NCI-H748 (cell line): ENCODE data around the gene CAV1.
"Not testable (repeated sequence)": the region's sequence is repeated elsewhere in the genome, so short reads cannot be mapped to it uniquely, and the experiment has no call there.

Experiments used
- DNase-seq: peaks from one replicate; lab custom pipeline; 2025; ENCODE audit not compliant: unreplicated experiment; lab: John Stamatoyannopoulos, UW

The CAV1 gene

GRCh38 chr7:116524609-116525297, at the start of gene CAV1:
Gene CAV1 (plus strand): TSS chr7:116525036. CDS start chr7:116525063, 27 bp downstream.
- peak; percentile 55 for DNase-seq

DNA sequence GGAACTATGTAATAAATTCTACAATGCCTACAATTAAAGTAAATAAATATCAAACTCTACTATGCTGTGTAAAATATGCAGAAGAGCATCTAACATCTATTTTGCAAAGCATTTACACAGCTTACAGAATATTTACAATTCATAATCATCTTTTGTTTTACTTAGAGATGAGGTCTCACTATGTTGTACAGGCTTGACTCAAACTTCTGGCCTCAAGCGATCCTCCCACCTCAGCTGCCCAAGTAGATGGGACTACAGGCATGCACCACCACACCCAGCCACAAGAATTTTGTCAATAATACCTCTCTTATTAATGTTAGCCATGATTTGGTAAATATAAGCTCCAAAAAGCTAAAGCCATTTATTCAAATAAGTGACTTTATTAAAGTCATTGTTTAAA, 47.2 kb upstream of the CAV1 start:
- DNase-seq = no peak

GRCh38 chr7:116478834-116479233, 46.0 kb upstream of the CAV1 start:
- no peak for DNase-seq

DNA sequence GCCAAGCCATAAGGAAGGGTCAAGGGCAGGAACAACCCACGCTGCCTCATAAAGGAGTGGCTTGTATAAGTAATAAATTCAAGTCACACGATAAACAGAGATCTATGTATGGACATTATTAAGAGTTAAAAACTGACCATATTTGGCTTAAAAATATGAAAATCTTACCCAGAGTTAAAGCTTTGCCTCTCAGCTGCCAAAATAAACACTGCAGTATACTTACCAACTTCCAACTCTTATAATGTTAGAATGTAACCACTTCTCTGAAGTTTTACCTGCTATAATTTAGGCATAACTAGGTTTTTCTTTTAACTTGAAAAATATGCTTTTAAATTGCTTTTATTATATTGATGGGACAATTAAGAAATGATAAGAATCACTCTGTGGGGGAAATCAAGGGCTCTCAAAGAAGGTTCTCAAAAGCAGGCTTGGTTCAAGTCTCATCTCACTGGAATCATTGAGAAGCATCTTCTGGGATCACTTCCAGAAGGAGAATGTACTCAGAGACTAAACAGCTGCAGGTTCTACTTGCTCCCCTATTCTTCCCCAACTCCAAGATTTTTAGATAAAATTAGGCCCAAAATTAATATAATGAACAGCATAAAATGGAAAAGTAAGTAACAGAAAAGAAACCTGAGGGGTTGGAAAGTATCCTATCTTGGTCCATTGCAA, 41.4 kb upstream of the CAV1 start:
- DNase-seq = no peak

- DNase-seq = not testable (repeated sequence)
Observed at GRCh38 chr7:116484389-116484788, 40.4 kb upstream of the CAV1 start.

GRCh38 chr7:116487907-116488521, 36.8 kb upstream of the CAV1 start:
- no peak for DNase-seq

- DNase-seq = no peak
Observed at GRCh38 chr7:116490351-116490750, 34.5 kb upstream of the CAV1 start.

DNA sequence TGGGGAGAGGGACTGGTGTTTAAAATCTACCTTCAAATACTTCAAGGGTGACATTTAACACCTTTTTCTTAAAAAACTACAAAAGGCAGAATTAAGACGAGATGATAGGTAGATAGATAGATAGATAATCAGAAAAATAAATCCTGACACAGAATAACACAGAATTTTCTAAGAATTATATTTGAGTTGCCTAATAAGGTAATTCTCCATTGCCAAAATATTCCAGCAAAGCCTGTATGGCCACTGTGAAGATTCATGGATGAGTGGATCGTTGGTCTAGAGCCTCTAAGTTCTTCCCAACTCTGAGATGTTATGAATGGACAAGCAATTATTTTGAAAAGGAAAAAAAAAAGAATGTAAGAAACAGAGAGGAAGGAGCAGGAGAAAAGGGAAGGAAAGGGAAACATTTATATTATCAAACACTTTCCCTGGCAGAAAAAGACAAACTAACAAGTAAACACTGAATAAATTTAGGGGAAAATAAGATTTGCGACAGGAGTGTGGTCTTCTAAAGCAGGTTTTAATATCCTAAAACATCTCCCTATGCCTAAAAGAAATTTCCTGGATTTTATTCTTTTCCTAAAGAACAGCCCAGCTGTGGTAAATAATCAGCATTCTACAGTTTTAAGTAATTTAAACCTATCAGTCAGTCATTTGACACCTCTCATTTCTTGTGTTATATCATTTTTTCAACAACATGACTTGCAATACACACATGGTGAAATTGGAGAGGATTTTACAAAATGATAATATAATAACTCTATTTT, 32.8 kb upstream of the CAV1 start:
- no peak for DNase-seq

DNA sequence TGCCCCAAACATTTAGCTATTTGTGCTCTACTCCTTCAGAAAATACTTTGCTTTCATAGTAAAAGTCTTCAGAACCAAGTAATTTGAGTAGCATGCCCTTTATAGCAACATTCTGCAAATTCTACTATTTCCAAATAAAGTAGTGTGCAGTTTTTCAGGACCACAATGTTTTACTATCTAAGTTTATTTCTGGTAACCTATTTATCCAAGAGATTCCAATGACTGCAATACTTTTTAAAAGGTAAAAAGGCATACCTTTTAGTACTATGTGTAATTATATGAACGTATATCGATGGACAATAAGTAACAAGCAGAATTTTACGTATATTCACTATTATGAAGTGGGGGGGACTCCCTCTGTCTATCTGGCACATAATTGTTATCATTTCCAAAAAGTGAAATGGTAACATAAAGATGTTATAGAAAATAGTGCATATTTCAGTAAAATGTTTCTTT, 32.2 kb upstream of the CAV1 start:
- DNase-seq = no peak

GRCh38 chr7:116493449-116493848, 31.4 kb upstream of the CAV1 start:
- DNase-seq = no peak

- DNase-seq = no peak
Observed at GRCh38 chr7:116494472-116494871, 30.4 kb upstream of the CAV1 start.

DNA sequence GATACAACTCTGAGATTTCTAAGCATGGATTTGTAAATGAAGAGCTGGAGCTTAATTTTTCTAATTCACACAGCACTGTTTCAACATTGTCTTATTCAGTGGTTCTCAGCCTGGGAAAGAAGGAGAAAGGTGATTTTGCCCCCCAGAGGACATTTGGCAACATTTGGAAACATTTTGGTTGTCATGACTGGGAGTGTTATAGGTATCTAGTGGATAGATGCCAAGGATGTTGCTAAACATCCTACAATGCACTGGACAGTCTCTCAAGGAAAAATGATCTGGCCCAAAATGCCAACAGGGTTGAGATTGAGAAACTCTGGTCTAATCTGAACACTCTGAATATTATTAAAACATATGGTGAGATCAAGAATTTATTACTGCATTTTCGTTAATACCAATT, 29.1 kb upstream of the CAV1 start:
- DNase-seq = no peak

DNA sequence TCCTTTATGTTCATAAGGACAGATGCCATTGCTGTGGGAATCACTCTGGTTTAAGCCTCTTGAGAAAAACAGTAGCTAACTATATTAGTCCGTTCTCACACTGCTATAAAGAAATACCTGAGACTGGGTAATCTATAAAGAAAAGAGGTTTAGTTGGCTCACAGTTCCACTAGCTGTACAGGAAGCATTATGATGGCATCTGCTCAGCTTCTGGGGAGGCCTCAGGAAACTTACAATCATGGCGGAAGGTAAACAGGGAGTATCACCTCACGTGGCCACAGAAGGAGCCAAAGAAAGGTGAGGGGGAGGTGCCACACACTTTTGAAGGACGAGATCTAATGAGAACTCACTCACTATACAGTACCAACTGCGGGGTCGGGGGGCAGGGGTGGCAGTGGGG, 28.2 kb upstream of the CAV1 start:
- no peak for DNase-seq

DNA sequence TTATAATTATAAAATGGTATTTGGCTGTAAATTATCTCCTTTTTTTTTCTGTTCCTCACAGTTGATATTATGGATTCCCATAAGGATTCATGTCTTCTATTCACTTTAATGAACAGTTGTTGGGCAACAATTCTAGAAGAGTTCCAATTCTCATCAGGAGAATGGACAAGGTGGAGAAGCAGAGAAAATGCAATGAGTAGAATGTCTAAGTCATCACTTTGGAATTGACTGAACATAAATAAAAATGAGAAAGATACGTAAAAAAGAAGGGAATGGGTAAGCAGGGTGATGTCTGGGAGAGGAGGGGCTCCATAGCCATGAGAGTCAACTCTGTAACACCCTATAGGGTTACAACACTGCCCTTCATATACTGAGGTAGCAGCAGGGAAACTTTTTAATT, 27.1 kb upstream of the CAV1 start:
- no peak for DNase-seq

DNA sequence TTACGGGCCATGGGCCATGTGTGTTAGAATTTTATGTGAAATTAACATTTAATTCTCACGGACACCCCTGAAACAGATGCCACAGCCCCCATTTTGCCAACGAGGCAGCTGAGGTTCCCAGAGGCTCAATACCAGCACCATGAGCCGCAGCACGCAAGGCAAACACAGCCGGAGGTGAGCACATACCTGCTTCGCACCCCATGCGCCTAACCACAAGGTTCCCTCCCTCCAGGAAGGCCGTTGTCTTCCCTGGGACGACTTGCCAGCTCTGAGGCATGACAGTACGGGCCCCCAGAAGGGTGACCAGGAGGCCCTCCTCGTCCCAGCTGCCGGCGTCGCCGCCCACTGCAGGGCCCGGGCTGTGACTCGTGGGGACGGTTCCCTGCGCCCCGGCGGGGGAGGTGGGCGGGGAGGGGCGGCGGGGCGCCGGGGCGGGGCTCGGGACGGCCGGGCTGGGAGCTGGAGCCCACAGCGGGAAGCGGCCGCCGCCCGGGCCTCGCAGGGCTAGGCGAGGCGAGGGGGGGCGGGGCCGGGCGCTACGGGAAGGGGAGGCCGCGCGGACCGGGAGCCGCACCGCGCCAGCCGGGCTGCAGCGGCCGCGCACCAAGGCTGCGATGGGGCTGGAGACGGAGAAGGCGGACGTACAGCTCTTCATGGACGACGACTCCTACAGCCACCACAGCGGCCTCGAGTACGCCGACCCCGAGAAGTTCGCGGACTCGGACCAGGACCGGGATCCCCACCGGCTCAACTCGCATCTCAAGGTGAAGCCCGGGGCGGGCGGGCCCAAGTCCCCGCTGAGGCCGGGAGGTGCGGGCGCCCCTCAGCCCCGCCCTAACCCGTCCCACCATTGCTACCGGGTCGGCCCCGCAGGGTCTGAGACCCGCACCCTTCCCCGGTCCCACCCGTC, 25.4 kb upstream of the CAV1 start, which contains the start of gene CAV2:
CAV2 (plus strand) TSS at position 571 of the 910 bp plus-strand sequence; CDS start at position 615, 44 bp downstream.
- peak; percentile 67 for DNase-seq

GRCh38 chr7:116500078-116500853, 24.6 kb upstream of the CAV1 start:
- DNase-seq = peak; percentile 17

GRCh38 chr7:116501425-116502167, 23.2 kb upstream of the CAV1 start:
- no peak for DNase-seq

GRCh38 chr7:116502201-116503096, 22.4 kb upstream of the CAV1 start:
- no peak for DNase-seq
